WTC11 (cell line): ENCODE results near the gene CENPF. TPM values are rescaled to one million over a fixed set of nuclear protein-coding genes. Genes with fewer than 3 reads are reported as not detected.
A peak's percentile ranks its signal among the peaks of the same experiment; 100 is the strongest.

ENCODE experiments used
- ATAC-seq: fragments of 200-7000 bp; cut with Tn5 transposase; 2 replicates; pipeline ENCODE4 v1.10.0; 2021; ENCODE audit warnings: mild to moderate bottlenecking, moderate library complexity
- CTCF ChIA-PET: fragments of 300-600 bp; sonication (Branson Sonifier 250); formaldehyde crosslinking; loops from one replicate; lab custom pipeline; 2021; ENCODE audit warnings: antibody characterized with exemption; lab: Charles Lee
- POLR2A ChIA-PET: fragments of 350-600 bp; sonication (Branson Sonifier 250); formaldehyde crosslinking; loops from one replicate; lab custom pipeline; 2021; ENCODE audit warnings: antibody characterized with exemption; lab: Charles Lee
- DNase-seq: peaks from one replicate; pipeline ENCODE4 v3.0.0; 2021; ENCODE audit warnings: low spot score
- H3K27ac Mint-ChIP-seq: 2 replicates; pipeline ENCODE4 v1.8.0; 2021; ENCODE audit warnings: mixed read lengths
- H3K27me3 Mint-ChIP-seq: 2 replicates; pipeline ENCODE4 v1.8.0; 2021; ENCODE audit warnings: low read depth, mild to moderate bottlenecking, moderate library complexity, mixed read lengths
- H3K36me3 Mint-ChIP-seq: 2 replicates; pipeline ENCODE4 v1.8.0; 2021; ENCODE audit warnings: mixed read lengths
- H3K4me1 Mint-ChIP-seq: 2 replicates; pipeline ENCODE4 v1.8.0; 2022; ENCODE audit warnings: mixed read lengths
- H3K4me3 Mint-ChIP-seq: 2 replicates; pipeline ENCODE4 v1.8.0; 2021; ENCODE audit warnings: mild to moderate bottlenecking, moderate library complexity, mixed read lengths
- H3K9me3 Mint-ChIP-seq: 2 replicates; pipeline ENCODE4 v1.8.0; 2021; ENCODE audit warnings: mixed read lengths
- ATF1 ChIP-seq: sonication (generic); formaldehyde crosslinking; IDR thresholded peaks from 2 replicates; pipeline ENCODE4 v1.8.1; 2023; ENCODE audit warnings: mild to moderate bottlenecking, moderate library complexity, missing genetic modification reagents
- CREB1 ChIP-seq: sonication (generic); formaldehyde crosslinking; IDR thresholded peaks from 2 replicates; pipeline ENCODE4 v1.8.0; 2023; ENCODE audit warnings: mild to moderate bottlenecking, missing genetic modification reagents
- FOXJ3 ChIP-seq: sonication (generic); formaldehyde crosslinking; IDR thresholded peaks from 2 replicates; pipeline ENCODE4 v1.9.0; 2021; ENCODE audit warnings: missing genetic modification reagents, mild to moderate bottlenecking, borderline replicate concordance
- GRHL2 ChIP-seq: fragments of 250-450 bp; sonication (Bioruptor Pico); IDR thresholded peaks from 2 replicates; pipeline ENCODE4 v1.8.0; 2022; ENCODE audit warnings: mild to moderate bottlenecking, moderate library complexity; ENCODE audit not compliant: insufficient replicate concordance, severe bottlenecking
- MXD4 ChIP-seq: fragments of 250-450 bp; sonication (Bioruptor Pico); IDR thresholded peaks from 2 replicates; pipeline ENCODE4 v1.8.0; 2021; ENCODE audit warnings: mild to moderate bottlenecking, moderate library complexity, borderline replicate concordance
- SP1 ChIP-seq: sonication (generic); formaldehyde crosslinking; conservative IDR thresholded peaks from 2 replicates; pipeline ENCODE4 v1.8.1; 2022; ENCODE audit warnings: missing genetic modification reagents
- ZNF396 ChIP-seq: fragments of 250-450 bp; sonication (Bioruptor Pico); IDR thresholded peaks from 2 replicates; pipeline ENCODE4 v1.8.0; 2021; ENCODE audit warnings: mild to moderate bottlenecking, moderate library complexity, borderline replicate concordance
- ZNF671 ChIP-seq: fragments of 250-450 bp; sonication (Bioruptor Pico); IDR thresholded peaks from 2 replicates; pipeline ENCODE4 v1.8.0; 2021; ENCODE audit warnings: mild to moderate bottlenecking
- total RNA-seq: library from RNA; stranded (reverse); gene quantifications from 3 replicates; pipeline ENCODE4 v1.2.3, GENCODE V29; 2021
- TF ChIP-seq, protein P1 (sequence below): sonication (generic); formaldehyde crosslinking; conservative IDR thresholded peaks from 2 replicates; pipeline ENCODE4 v1.8.1; 2023; ENCODE audit warnings: mild to moderate bottlenecking, low read depth, missing genetic modification reagents, moderate library complexity
- TF ChIP-seq, protein P2 (sequence below): sonication (generic); formaldehyde crosslinking; IDR thresholded peaks from 2 replicates; pipeline ENCODE4 v1.8.1; 2022; ENCODE audit warnings: low read depth, missing genetic modification reagents, borderline replicate concordance
- TF ChIP-seq, protein P3 (sequence below): sonication (generic); formaldehyde crosslinking; IDR thresholded peaks from 2 replicates; pipeline ENCODE4 v1.8.1; 2022; ENCODE audit warnings: mild to moderate bottlenecking, moderate library complexity, missing genetic modification reagents
- TF ChIP-seq, protein P4 (sequence below): sonication (generic); formaldehyde crosslinking; conservative IDR thresholded peaks from 2 replicates; pipeline ENCODE4 v1.8.1; 2022; ENCODE audit warnings: mild to moderate bottlenecking, missing genetic modification reagents
- TF ChIP-seq, protein P5 (sequence below): sonication (generic); formaldehyde crosslinking; IDR thresholded peaks from 2 replicates; pipeline ENCODE4 v1.8.0; 2022; ENCODE audit warnings: mild to moderate bottlenecking, missing genetic modification reagents
- TF ChIP-seq, protein P6 (sequence below): sonication (generic); formaldehyde crosslinking; IDR thresholded peaks from 2 replicates; pipeline ENCODE4 v1.8.1; 2023; ENCODE audit warnings: mild to moderate bottlenecking, missing genetic modification reagents, borderline replicate concordance
- TF ChIP-seq, protein P7 (sequence below): sonication (generic); formaldehyde crosslinking; IDR thresholded peaks from 2 replicates; pipeline ENCODE4 v1.8.0; 2022; ENCODE audit warnings: missing genetic modification reagents
- TF ChIP-seq, protein P8 (sequence below): fragments of 250-450 bp; sonication (Bioruptor Pico); IDR thresholded peaks from 2 replicates; pipeline ENCODE4 v2.1.2; 2022; ENCODE audit warnings: mild to moderate bottlenecking, moderate library complexity

Gene CENPF
- total RNA-seq, 1 experiment from 2014 or later, result 166 TPM

GRCh38 chr1:214582289-214582891 lies 20.6 kb upstream of the CENPF start (continued):
- TF ChIP-seq, protein P1, sequence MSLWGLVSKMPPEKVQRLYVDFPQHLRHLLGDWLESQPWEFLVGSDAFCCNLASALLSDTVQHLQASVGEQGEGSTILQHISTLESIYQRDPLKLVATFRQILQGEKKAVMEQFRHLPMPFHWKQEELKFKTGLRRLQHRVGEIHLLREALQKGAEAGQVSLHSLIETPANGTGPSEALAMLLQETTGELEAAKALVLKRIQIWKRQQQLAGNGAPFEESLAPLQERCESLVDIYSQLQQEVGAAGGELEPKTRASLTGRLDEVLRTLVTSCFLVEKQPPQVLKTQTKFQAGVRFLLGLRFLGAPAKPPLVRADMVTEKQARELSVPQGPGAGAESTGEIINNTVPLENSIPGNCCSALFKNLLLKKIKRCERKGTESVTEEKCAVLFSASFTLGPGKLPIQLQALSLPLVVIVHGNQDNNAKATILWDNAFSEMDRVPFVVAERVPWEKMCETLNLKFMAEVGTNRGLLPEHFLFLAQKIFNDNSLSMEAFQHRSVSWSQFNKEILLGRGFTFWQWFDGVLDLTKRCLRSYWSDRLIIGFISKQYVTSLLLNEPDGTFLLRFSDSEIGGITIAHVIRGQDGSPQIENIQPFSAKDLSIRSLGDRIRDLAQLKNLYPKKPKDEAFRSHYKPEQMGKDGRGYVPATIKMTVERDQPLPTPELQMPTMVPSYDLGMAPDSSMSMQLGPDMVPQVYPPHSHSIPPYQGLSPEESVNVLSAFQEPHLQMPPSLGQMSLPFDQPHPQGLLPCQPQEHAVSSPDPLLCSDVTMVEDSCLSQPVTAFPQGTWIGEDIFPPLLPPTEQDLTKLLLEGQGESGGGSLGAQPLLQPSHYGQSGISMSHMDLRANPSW (CRISPR knock-in tag), result no peak

DNA sequence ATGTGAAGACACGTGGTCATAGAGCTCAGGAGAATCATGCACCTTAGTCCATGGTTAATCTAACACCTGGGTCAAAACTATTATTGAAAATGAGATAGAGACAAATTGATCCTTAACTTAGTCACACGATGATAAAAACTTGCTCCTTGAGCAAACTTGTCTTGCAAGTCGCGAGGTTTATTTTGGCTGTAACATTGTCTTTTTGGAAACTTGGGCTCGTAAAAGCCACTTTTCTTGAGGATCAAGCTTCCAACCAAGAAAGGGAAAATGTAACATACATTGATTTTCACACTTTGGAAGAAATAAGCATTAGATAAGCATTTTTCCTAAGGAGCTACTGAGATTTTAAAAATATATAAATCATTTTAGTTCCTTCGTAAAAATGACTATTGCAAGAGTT lies 19.9 kb upstream of the CENPF start:
- peaks cover under 1% of the 10 kb centered on the region; the same call in 1 of the 2 replicates for H3K36me3 Mint-ChIP-seq
- POLR2A ChIA-PET, result interaction anchor here (2.2 kb wide), 1 partner anchor 31 kb away, joined by 13 read pairs; the partner anchor contains the start of gene PTPN14
- no peak for DNase-seq
- peak overlapping the region; percentile 2; the same call in 1 of the 2 replicates for H3K27ac Mint-ChIP-seq
- H3K27me3 Mint-ChIP-seq, result no peaks in the 10 kb centered on the region
- H3K4me3 Mint-ChIP-seq, result no peak overlapping the region
- peaks cover 18% of the 10 kb centered on the region for H3K4me1 Mint-ChIP-seq
- peaks cover under 1% of the 10 kb centered on the region for H3K9me3 Mint-ChIP-seq
- CTCF ChIA-PET, result interaction anchor here (0.8 to 8.8 kb wide), 5 partner anchors 11 to 254 kb away, joined by 3 to 122 read pairs (median 14); partner anchors contain the start of gene PTPN14
- ATAC-seq, result no peak
- TF ChIP-seq, protein P2, sequence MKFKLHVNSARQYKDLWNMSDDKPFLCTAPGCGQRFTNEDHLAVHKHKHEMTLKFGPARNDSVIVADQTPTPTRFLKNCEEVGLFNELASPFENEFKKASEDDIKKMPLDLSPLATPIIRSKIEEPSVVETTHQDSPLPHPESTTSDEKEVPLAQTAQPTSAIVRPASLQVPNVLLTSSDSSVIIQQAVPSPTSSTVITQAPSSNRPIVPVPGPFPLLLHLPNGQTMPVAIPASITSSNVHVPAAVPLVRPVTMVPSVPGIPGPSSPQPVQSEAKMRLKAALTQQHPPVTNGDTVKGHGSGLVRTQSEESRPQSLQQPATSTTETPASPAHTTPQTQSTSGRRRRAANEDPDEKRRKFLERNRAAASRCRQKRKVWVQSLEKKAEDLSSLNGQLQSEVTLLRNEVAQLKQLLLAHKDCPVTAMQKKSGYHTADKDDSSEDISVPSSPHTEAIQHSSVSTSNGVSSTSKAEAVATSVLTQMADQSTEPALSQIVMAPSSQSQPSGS, result no peak
- TF ChIP-seq ATF1 (CRISPR knock-in tag) (no peak), ZNF396 (no peak), MXD4 (CRISPR knock-in tag) (no peak), ZNF671 (CRISPR knock-in tag) (no peak), SP1 (CRISPR knock-in tag) (no peak), GRHL2 (CRISPR knock-in tag) (no peak), FOXJ3 (CRISPR knock-in tag) (no peak), CREB1 (CRISPR knock-in tag) (no peak)
- TF ChIP-seq, protein P3, sequence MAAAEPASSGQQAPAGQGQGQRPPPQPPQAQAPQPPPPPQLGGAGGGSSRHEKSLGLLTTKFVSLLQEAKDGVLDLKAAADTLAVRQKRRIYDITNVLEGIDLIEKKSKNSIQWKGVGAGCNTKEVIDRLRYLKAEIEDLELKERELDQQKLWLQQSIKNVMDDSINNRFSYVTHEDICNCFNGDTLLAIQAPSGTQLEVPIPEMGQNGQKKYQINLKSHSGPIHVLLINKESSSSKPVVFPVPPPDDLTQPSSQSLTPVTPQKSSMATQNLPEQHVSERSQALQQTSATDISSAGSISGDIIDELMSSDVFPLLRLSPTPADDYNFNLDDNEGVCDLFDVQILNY, result no peak
- TF ChIP-seq, protein P4, sequence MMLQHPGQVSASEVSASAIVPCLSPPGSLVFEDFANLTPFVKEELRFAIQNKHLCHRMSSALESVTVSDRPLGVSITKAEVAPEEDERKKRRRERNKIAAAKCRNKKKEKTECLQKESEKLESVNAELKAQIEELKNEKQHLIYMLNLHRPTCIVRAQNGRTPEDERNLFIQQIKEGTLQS, result no peak
- TF ChIP-seq, protein P5, sequence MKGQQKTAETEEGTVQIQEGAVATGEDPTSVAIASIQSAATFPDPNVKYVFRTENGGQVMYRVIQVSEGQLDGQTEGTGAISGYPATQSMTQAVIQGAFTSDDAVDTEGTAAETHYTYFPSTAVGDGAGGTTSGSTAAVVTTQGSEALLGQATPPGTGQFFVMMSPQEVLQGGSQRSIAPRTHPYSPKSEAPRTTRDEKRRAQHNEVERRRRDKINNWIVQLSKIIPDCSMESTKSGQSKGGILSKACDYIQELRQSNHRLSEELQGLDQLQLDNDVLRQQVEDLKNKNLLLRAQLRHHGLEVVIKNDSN (CRISPR knock-in tag), result no peak
- TF ChIP-seq, protein P6, sequence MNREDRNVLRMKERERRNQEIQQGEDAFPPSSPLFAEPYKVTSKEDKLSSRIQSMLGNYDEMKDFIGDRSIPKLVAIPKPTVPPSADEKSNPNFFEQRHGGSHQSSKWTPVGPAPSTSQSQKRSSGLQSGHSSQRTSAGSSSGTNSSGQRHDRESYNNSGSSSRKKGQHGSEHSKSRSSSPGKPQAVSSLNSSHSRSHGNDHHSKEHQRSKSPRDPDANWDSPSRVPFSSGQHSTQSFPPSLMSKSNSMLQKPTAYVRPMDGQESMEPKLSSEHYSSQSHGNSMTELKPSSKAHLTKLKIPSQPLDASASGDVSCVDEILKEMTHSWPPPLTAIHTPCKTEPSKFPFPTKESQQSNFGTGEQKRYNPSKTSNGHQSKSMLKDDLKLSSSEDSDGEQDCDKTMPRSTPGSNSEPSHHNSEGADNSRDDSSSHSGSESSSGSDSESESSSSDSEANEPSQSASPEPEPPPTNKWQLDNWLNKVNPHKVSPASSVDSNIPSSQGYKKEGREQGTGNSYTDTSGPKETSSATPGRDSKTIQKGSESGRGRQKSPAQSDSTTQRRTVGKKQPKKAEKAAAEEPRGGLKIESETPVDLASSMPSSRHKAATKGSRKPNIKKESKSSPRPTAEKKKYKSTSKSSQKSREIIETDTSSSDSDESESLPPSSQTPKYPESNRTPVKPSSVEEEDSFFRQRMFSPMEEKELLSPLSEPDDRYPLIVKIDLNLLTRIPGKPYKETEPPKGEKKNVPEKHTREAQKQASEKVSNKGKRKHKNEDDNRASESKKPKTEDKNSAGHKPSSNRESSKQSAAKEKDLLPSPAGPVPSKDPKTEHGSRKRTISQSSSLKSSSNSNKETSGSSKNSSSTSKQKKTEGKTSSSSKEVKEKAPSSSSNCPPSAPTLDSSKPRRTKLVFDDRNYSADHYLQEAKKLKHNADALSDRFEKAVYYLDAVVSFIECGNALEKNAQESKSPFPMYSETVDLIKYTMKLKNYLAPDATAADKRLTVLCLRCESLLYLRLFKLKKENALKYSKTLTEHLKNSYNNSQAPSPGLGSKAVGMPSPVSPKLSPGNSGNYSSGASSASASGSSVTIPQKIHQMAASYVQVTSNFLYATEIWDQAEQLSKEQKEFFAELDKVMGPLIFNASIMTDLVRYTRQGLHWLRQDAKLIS, result no peak
- TF ChIP-seq, protein P7, sequence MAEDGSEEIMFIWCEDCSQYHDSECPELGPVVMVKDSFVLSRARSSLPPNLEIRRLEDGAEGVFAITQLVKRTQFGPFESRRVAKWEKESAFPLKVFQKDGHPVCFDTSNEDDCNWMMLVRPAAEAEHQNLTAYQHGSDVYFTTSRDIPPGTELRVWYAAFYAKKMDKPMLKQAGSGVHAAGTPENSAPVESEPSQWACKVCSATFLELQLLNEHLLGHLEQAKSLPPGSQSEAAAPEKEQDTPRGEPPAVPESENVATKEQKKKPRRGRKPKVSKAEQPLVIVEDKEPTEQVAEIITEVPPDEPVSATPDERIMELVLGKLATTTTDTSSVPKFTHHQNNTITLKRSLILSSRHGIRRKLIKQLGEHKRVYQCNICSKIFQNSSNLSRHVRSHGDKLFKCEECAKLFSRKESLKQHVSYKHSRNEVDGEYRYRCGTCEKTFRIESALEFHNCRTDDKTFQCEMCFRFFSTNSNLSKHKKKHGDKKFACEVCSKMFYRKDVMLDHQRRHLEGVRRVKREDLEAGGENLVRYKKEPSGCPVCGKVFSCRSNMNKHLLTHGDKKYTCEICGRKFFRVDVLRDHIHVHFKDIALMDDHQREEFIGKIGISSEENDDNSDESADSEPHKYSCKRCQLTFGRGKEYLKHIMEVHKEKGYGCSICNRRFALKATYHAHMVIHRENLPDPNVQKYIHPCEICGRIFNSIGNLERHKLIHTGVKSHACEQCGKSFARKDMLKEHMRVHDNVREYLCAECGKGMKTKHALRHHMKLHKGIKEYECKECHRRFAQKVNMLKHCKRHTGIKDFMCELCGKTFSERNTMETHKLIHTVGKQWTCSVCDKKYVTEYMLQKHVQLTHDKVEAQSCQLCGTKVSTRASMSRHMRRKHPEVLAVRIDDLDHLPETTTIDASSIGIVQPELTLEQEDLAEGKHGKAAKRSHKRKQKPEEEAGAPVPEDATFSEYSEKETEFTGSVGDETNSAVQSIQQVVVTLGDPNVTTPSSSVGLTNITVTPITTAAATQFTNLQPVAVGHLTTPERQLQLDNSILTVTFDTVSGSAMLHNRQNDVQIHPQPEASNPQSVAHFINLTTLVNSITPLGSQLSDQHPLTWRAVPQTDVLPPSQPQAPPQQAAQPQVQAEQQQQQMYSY (CRISPR knock-in tag), result no peak
- TF ChIP-seq, protein P8, sequence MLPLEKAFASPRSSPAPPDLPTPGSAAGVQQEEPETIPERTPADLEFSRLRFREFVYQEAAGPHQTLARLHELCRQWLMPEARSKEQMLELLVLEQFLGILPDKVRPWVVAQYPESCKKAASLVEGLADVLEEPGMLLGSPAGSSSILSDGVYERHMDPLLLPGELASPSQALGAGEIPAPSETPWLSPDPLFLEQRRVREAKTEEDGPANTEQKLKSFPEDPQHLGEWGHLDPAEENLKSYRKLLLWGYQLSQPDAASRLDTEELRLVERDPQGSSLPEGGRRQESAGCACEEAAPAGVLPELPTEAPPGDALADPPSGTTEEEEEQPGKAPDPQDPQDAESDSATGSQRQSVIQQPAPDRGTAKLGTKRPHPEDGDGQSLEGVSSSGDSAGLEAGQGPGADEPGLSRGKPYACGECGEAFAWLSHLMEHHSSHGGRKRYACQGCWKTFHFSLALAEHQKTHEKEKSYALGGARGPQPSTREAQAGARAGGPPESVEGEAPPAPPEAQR (CRISPR knock-in tag), result no peak
